DOHH2 (cell line): Measurements from ENCODE around the gene PRDM10.

Experiments used
- CTCF ChIP-seq: fragments of 200-600 bp; sonication (generic); IDR thresholded peaks from one replicate; pipeline ENCODE4 v1.5.1; 2014; ENCODE audit warnings: antibody characterized with exemption, mild to moderate bottlenecking, low read depth, low read length; ENCODE audit not compliant: poor library complexity, severe bottlenecking
- EZH2phosphoT487 ChIP-seq: fragments of 200-600 bp; sonication (generic); IDR thresholded peaks from 2 replicates; pipeline ENCODE4 v1.6.1; 2017; ENCODE audit warnings: borderline replicate concordance, mild to moderate bottlenecking, antibody characterized with exemption, low read length, moderate library complexity, mixed read lengths

GRCh38 chr11:129967996-129968395 lies 34.6 kb downstream of the PRDM10 start:
- TF ChIP-seq CTCF (no peak), EZH2phosphoT487 (no peak)
